ENCODE results near the gene COL20A1.

GRCh38 chr20:63346131-63347080 lies 53.4 kb downstream of the COL20A1 start:
- TF ChIP-seq CTCF (IDR thresholded peaks at IDR 0.05) (no peak), POLR2A (IDR thresholded peaks at IDR 0.05) (no peak)
